Kidney (tissue), 14 donors: Measurements from ENCODE around the gene PRM1. TPM values are rescaled to one million over a fixed set of nuclear protein-coding genes. Genes with fewer than 3 reads are reported as not detected.

Experiments used
- DNase-seq, 5 donors: peaks; one replicate each; pipeline ENCODE4 v3.0.0-alpha.2; 2013 to 2020
- FAIRE-seq: peaks from 2 replicates; lab custom pipeline; 2012; peaks lifted over from hg19 to GRCh38; lab: Jason Lieb, UNC
- H3K27ac ChIP-seq, 2 donors: one replicate each; pipeline ENCODE4 v1.7.0; 2013; ENCODE audit warnings: low read depth in 2 of 2, low read length in 2 of 2, inconsistent platforms in 1 of 2
- H3K27me3 ChIP-seq: one replicate; pipeline ENCODE4 v1.7.1; 2013; ENCODE audit warnings: low read length, inconsistent platforms; ENCODE audit not compliant: control insufficient read depth, insufficient read depth
- H3K36me3 ChIP-seq, 3 donors: one replicate each; pipeline versions ENCODE4 v1.7.0 to v1.7.1; 2013; ENCODE audit warnings: low read length in 3 of 3, control low read depth in 1 of 3, inconsistent platforms in 1 of 3; ENCODE audit not compliant: insufficient read depth in 3 of 3, control insufficient read depth in 2 of 3
- H3K4me1 ChIP-seq, 3 donors: one replicate each; pipeline versions ENCODE4 v1.7.0 to v1.7.1; 2013; ENCODE audit warnings: low read length in 3 of 3, inconsistent platforms in 1 of 3, low read depth in 1 of 3; ENCODE audit not compliant: control insufficient read depth in 2 of 3, insufficient read depth in 2 of 3
- H3K4me3 ChIP-seq, 3 donors: one replicate each; pipeline versions ENCODE4 v1.7.0 to v1.8.1; 2013; ENCODE audit warnings: low read length in 3 of 3, control low read depth in 1 of 3, inconsistent platforms in 1 of 3
- H3K9ac ChIP-seq, 3 donors: one replicate each; pipeline versions ENCODE4 v1.7.0 to v1.7.1; 2013; ENCODE audit warnings: low read length in 3 of 3, control low read depth in 1 of 3, inconsistent platforms in 1 of 3
- H3K9me3 ChIP-seq, 3 donors: one replicate each; pipeline versions ENCODE4 v1.7.0 to v1.7.1; 2013; ENCODE audit warnings: low read length in 3 of 3, control low read depth in 1 of 3, inconsistent platforms in 1 of 3; ENCODE audit not compliant: control insufficient read depth in 2 of 3, insufficient read depth in 1 of 3
- intact Hi-C: fragments of 100-400 bp; cut with DNase I; formaldehyde crosslinking; loops from one replicate; pipeline ENCODE4 v1.11.1; 2022
- polyA plus RNA-seq: library from polyadenylated mRNA; stranded (reverse); fragments of 350-450 nt; fragmentation: Illumina TruSeq; extraction: RNeasy Lipid Tissue Mini Kit (QIAGEN cat#74804); gene quantifications from one replicate; pipeline ENCODE4 v1.2.3, GENCODE V29; 2014; ENCODE audit warnings: low read depth, low replicate concordance; ENCODE audit not compliant: insufficient read depth
- total RNA-seq: library from RNA; stranded (reverse); fragmentation: NEBNext Ultra II Directional; extraction: Animal tissue kit (Norgen Biotek cat#: 25700); gene quantifications from one replicate; pipeline ENCODE4 v1.2.1, GENCODE V29; 2021
- TF ChIP-seq, protein P1 (sequence below): IDR thresholded peaks from 3 replicates; pipeline ENCODE4 v1.5.1; 2012; ENCODE audit warnings: mild to moderate bottlenecking, moderate library complexity, borderline replicate concordance; ENCODE audit not compliant: insufficient read depth; ENCODE audit errors: extremely low read depth
- donor health status: control.
- donor health status: control.
- donor health status: control.
- donor health status: control.
- donor health status: control.
- donor health status: DM: yes; HTN: yes; CAD: no.
- donor health status: Normal renal cell carcinoma (clear cell type).

PRM1 gene
- total and polyA plus RNA-seq, 2 donors from 2014 or later, result not detected

DNA sequence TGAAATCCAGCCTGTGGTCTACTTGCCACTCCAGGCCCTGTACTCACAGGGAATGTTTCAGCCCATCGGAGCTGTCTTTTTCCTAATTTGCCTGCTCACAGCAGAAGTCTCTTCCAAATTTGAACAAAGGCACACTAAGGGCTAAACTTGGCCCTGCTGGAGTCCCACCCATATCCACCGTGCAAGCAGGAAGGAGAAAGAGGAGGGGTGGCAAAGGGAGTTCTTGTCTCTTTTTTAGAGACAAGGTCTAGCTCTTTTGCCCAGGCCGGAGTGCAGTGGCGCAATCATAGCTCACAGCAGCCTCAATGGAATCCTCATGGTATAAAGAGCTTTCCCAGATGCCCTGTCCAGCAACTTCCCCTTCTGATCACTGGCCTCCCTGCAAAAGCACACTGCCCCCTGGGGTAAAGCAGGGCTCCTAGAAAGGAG, 2.7 kb upstream of the PRM1 start:
- FAIRE-seq (no peak), DNase-seq (peak in 1 of 5 donors; percentile 19)
- Histone ChIP-seq H3K36me3 (no peaks in the 10 kb centered on the region), H3K4me1 (no peaks in the 10 kb centered on the region), H3K9ac (no peak overlapping the region), H3K27me3 (no peaks in the 10 kb centered on the region), H3K27ac (no peak overlapping the region), H3K9me3 (no peaks in the 10 kb centered on the region), H3K4me3 (no peak overlapping the region)
- intact Hi-C loops, result no loop called here
- TF ChIP-seq, protein P1, sequence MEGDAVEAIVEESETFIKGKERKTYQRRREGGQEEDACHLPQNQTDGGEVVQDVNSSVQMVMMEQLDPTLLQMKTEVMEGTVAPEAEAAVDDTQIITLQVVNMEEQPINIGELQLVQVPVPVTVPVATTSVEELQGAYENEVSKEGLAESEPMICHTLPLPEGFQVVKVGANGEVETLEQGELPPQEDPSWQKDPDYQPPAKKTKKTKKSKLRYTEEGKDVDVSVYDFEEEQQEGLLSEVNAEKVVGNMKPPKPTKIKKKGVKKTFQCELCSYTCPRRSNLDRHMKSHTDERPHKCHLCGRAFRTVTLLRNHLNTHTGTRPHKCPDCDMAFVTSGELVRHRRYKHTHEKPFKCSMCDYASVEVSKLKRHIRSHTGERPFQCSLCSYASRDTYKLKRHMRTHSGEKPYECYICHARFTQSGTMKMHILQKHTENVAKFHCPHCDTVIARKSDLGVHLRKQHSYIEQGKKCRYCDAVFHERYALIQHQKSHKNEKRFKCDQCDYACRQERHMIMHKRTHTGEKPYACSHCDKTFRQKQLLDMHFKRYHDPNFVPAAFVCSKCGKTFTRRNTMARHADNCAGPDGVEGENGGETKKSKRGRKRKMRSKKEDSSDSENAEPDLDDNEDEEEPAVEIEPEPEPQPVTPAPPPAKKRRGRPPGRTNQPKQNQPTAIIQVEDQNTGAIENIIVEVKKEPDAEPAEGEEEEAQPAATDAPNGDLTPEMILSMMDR, result no peak

DNA sequence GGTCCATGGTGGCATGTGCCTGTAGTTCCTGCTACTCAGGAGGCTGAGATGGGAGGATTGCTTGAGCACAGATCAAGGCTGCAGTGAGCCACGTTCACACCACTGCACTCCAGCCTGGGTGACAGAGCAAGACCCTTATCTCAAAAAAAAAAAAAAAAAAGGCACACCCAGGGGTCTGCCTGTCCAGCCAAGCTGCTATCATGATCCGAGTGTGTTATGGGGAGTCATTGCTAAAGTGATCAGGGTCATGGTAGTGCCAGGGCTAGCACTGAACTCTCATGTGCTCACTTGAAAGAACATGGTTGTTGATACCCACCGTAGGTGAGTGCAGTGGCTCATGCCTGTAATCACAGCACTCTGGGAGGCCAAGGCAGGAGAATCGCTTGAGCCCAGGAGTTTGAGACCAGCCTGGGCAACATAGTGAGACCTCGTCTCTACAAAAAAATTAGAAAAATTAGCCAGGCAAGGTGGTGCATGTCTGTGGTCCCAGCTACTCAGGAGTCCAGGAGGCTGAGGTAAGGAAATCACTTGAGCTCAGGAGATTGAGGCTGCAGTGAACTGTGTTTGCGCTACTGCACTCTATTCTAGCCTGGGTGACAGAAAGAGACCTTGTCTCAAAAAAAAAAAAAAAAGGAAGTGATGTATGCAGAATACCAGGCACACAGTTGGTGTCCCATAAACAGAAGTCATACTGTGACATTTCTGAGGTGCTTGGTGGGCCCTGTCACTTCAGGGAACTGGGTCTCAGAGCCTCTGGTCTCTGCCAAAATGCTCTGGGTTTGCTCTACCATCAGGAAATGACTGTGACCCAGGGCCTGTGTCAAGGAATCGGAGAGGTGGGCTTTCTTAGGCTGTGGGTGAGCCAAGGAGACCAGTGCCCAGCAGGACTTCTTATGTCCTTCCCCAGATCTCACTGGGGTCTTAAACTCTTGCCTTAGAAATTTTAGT, 2.2 kb downstream of the PRM1 start:
- no peak for DNase-seq
- H3K27me3 ChIP-seq, result no peaks in the 10 kb centered on the region
- H3K9me3 ChIP-seq, result no peaks in the 10 kb centered on the region
- no peak overlapping the region for H3K4me3 ChIP-seq
- no peak overlapping the region for H3K9ac ChIP-seq
- H3K4me1 ChIP-seq, result no peaks in the 10 kb centered on the region
- TF ChIP-seq, protein P1, result no peak
- no peak overlapping the region for H3K27ac ChIP-seq
- intact Hi-C loops, result no loop called here
- no peaks in the 10 kb centered on the region for H3K36me3 ChIP-seq
- FAIRE-seq, result no peak

DNA sequence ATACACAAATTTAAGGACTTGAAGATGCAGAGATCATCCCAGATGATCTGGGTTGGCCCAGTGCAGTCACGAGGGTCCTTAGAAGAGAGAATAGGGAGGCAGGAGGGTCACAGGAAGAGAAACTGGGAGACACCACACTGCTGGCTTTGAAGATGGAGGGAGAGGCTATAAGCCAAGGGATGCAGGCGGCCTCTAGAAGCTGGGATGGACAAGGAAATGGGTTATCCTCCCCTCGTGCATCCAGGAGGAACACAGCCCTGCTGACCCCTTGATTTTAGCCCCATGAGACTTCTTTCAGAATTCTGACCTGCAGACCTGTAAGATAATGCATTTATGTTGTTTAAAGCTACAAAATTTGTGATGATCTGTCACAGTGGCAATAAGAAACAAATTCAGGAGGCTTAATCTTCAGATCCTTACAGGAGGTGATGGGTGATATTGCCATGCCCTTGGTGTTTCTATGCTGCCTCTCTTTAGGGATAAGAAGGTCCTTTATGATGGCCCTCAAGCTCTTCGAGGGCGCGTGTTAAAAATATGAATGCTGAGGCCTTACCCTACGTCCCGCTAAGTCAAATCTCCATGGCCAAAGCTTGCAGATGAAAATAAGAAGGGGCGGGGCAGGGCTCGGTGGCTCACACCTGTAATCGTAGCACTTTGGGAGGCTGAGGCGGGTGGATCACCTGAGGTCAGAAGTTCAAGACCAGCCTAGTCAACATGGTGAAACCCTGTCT, 3.4 kb downstream of the PRM1 start:
- intact Hi-C loops, result no loop called here
- H3K4me3 ChIP-seq, result no peak overlapping the region
- no peaks in the 10 kb centered on the region for H3K36me3 ChIP-seq
- H3K27ac ChIP-seq, result no peak overlapping the region
- no peaks in the 10 kb centered on the region for H3K27me3 ChIP-seq
- TF ChIP-seq, protein P1, result no peak
- no peak for FAIRE-seq
- no peaks in the 10 kb centered on the region for H3K9me3 ChIP-seq
- DNase-seq, result no peak
- no peak overlapping the region for H3K9ac ChIP-seq
- no peaks in the 10 kb centered on the region for H3K4me1 ChIP-seq
